ENCODE data around the gene NR2E1. TPM values are rescaled to one million over a fixed set of nuclear protein-coding genes. Genes with fewer than 3 reads are reported as not detected.

Gene NR2E1
- total RNA-seq, 1 experiment from 2014 or later: 0.03 TPM

DNA sequence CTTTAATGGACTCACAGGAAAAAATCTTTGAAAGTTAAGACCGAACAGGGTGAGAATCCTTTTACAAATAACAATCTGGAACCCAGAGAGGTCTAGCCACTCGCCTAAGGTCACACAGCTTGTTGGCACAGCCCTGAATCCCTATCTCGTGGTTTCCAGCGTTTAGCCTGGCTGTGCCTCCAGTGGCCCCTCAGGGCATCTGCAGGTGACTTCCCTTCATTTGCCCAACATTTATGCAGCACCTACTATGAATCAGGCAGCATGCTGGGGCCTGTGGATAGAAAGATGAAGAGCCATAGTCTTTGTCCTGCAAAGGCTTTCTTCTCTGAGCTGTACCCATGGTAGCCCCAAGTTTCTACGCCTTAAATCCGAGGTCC is 2.6 kb upstream of the NR2E1 start:
- Histone ChIP-seq H3K36me3 (no peaks in the 10 kb centered on the region), H3K9me3 (replicated peaks) (no peaks in the 10 kb centered on the region), H3K27ac (no peak overlapping the region), H3K4me3 (no peak overlapping the region), H3K27me3 (replicated peaks) (peaks cover 59% of the 10 kb centered on the region), H3K4me1 (replicated peaks) (peaks cover 21% of the 10 kb centered on the region)
- DNase-seq (ENCODE audit: low read depth in 1 of 2, low spot score in 2 of 2): no peak

DNA sequence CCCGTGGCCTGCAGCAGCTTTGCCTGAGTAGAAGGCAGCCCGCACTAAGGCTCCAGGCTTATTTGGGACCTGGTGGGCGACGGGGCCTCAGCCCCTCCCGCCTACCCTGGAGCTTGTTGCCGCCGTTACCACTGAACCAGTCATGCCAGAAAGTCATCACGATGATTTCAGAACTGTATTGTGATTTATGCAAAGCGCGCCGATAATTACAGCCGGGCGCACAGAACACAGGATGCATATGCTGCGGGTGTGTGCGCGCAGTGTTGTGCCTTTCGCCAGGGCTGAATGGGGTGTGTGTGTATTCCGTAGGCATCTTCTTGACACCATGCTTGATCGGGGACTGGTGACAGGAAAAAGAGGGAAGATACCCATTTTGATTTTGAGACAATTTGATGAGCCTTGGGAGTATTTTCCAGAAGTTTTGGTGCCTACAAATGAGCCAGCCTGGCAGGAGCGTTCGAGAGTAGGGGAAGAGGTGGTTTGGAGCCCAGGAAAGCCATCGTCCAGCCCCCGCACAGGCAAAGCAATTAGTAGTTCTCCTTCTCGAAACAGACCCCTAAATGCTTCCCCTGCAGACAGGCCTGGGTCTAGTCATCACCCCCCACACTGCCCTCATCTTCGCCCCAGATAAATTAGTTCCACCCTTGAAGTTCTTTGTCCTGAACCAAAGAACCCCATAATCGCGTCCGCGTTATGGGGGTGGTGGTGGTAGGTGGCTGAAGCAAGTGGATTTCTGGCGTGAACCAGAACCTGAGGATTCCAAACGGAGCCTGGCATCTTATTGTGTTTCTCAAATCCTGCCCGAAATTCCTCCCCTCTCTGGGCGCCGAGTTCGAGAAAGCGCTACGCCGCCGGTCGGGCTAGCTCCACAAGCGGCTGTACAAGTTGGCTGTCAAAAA is 1.9 kb upstream of the NR2E1 start:
- Histone ChIP-seq H3K4me1 (replicated peaks) (peaks cover 21% of the 10 kb centered on the region), H3K4me3 (no peak overlapping the region), H3K36me3 (no peaks in the 10 kb centered on the region), H3K9me3 (replicated peaks) (no peaks in the 10 kb centered on the region), H3K27ac (no peak overlapping the region), H3K27me3 (replicated peaks) (peaks cover 54% of the 10 kb centered on the region)
- no peak for DNase-seq (ENCODE audit: low read depth in 1 of 2, low spot score in 2 of 2)

DNA sequence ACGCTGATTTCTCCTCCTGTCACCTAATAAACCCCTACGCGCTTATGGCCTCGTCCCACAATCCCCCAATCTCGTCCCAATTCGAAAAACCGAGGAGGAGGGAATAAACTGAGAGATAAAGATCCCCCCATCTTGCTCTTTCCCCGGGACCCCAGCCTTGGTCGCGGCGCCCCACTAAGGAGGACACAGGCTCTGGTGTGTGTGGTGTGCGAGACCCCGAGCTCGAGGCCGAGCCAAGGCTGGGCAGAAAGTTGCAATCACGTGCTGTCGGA is 1.3 kb upstream of the NR2E1 start:
- Histone ChIP-seq H3K27ac (no peak overlapping the region), H3K36me3 (no peaks in the 10 kb centered on the region), H3K4me1 (replicated peaks) (peaks cover 21% of the 10 kb centered on the region), H3K9me3 (replicated peaks) (no peaks in the 10 kb centered on the region), H3K27me3 (replicated peaks) (peaks cover 49% of the 10 kb centered on the region), H3K4me3 (no peak overlapping the region)
- no peak for DNase-seq (ENCODE audit: low read depth in 1 of 2, low spot score in 2 of 2)

DNA sequence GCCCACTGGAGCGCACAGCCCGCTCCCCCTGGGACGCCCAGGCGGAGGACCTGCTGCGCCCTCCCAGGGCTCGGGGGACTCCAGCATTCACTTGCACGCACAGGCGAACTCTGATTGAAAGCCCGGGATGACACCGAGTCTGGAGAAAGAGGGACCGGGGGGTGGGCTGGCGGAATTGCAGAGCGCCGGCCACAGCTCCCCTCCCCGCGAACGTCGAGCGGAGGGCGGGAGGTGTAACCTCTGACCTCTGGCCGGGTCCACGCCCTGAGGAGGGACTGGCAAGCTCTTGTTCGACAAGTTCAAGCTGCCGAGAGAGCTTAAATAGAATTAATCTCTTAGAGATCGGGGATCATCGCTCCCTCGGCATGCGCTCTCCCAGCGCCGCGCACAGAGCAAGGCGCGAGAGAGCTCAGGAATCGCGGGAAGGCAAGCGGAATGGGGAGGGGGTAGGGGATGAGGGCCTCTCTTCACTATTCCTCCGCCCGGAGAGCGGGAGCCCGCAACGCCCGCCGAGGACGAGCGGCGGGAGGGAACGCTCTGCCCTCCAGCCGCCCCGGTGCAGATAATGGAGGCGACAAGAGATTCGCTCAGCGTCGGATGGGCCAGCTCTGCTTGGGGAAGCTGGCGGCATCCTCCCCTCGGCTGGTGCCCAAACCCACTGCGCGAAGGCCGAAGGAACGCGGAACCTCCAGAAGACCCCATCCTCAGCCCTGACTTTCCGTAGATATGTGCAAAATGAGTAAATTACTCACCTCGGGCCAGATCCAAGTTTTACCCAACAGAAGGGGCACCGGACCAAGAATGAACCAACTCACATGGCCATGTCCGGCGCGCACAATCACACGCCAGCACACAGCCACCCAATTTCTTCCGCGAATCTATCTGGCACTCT is 761 bp upstream of the NR2E1 start:
- Histone ChIP-seq H3K4me1 (replicated peaks) (peaks cover 21% of the 10 kb centered on the region), H3K4me3 (peak overlapping the region; percentile 31), H3K27ac (no peak overlapping the region), H3K27me3 (replicated peaks) (peaks cover 49% of the 10 kb centered on the region), H3K9me3 (replicated peaks) (no peaks in the 10 kb centered on the region), H3K36me3 (no peaks in the 10 kb centered on the region)
- DNase-seq (ENCODE audit: low read depth in 1 of 2, low spot score in 2 of 2): peak in 1 of 2 experiments; percentile 20

DNA sequence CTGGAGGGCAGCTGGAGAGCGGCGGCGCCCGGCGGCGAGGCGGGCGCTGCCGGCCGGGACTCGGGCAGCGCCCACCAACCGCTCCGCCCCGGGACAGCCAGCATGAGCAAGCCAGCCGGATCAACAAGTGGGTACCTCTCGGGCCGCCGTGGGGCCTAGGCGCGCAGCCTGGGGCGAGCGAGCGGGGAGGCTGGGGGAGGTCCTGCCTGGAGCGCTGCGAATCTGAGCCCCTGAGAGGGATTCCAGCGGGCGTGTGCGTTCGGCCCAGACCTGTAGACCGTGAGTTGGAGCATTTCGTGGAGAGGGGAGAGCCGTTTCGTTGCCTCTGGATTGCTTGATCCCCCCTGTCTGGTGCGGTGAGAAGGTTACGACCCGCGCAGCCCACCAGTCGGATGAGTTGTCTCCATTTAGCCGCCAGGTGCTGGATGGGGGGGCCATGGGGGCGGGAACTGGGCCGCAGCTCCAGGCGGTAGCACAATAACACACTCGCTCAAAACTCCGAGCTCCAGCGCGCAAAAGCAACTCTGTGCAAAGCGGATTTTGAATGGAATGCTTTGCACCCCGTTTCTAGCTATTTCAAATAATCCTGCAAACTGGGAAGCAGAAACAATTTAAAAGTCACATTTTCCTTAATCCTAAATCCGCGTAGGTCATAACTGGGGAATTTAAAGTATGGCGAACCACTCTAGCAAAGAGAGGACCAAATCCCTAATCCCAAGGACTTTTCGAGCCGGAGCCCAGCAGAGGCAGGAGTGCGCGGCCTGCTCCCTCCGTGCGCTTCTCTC is 1.0 kb downstream of the NR2E1 start:
- no peak for DNase-seq (ENCODE audit: low read depth in 1 of 2, low spot score in 2 of 2)
- Histone ChIP-seq H3K27me3 (replicated peaks) (peaks cover 37% of the 10 kb centered on the region), H3K36me3 (no peaks in the 10 kb centered on the region), H3K9me3 (replicated peaks) (no peaks in the 10 kb centered on the region), H3K4me1 (replicated peaks) (peaks cover 21% of the 10 kb centered on the region), H3K4me3 (no peak overlapping the region), H3K27ac (no peak overlapping the region)

DNA sequence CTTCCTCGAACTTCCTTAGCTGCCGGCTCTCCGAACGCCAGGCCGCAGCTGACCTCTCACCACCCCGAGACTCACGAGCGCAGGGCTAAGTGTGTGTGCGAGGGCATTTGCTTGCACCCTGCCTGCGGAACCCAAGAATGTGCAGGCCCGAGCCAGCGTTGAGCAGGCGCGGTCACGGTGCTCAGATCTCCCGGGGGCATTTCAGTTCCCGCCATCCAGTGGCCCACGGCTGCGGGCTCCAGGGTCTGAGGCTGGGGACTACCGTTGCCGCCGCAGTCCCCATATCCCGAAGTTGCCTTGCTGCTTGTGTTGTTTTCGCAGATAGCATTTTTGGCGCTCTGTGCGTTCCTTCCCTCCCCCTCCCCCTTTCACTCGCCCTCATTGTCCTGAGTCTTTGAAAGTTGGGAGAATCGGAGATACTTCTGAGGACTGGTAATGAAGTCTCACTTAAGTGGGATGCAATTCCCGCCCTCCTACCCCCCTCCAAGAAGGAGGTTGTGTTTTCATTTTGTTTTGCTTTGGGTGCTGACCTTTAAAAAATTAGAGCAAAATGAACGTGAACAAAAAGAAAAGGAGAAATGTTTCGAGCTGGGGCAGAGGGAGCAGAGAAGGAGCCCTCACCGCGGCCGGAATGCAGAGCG is 1.7 kb downstream of the NR2E1 start:
- Histone ChIP-seq H3K27me3 (replicated peaks) (peaks cover 36% of the 10 kb centered on the region), H3K27ac (no peak overlapping the region), H3K36me3 (no peaks in the 10 kb centered on the region), H3K4me3 (no peak overlapping the region), H3K4me1 (replicated peaks) (peaks cover 21% of the 10 kb centered on the region), H3K9me3 (replicated peaks) (no peaks in the 10 kb centered on the region)
- no peak for DNase-seq (ENCODE audit: low read depth in 1 of 2, low spot score in 2 of 2)

DNA sequence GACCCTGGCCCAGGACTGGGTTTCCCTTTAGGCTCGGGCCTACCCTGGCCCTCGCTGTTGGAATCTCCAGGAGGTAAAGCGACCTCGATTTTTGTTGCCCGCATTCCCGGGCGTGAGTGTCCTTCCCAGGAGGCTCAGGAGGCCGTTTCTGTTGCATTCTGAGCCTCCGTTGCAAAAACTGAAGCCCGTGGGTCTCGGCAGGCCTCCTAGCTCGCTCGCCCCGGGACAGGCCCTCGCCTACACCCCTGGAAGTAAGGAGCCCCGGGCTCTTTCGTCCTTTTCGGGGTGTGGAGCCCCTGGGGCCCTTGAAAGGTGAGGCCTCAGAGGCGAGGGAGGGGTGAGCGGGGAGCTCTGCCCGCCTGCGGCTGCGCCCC is 2.3 kb downstream of the NR2E1 start:
- Histone ChIP-seq H3K9me3 (replicated peaks) (no peaks in the 10 kb centered on the region), H3K27me3 (replicated peaks) (peaks cover 31% of the 10 kb centered on the region), H3K4me1 (replicated peaks) (peaks cover 21% of the 10 kb centered on the region), H3K27ac (no peak overlapping the region), H3K36me3 (no peaks in the 10 kb centered on the region), H3K4me3 (no peak overlapping the region)
- no peak for DNase-seq (ENCODE audit: low read depth in 1 of 2, low spot score in 2 of 2)

DNA sequence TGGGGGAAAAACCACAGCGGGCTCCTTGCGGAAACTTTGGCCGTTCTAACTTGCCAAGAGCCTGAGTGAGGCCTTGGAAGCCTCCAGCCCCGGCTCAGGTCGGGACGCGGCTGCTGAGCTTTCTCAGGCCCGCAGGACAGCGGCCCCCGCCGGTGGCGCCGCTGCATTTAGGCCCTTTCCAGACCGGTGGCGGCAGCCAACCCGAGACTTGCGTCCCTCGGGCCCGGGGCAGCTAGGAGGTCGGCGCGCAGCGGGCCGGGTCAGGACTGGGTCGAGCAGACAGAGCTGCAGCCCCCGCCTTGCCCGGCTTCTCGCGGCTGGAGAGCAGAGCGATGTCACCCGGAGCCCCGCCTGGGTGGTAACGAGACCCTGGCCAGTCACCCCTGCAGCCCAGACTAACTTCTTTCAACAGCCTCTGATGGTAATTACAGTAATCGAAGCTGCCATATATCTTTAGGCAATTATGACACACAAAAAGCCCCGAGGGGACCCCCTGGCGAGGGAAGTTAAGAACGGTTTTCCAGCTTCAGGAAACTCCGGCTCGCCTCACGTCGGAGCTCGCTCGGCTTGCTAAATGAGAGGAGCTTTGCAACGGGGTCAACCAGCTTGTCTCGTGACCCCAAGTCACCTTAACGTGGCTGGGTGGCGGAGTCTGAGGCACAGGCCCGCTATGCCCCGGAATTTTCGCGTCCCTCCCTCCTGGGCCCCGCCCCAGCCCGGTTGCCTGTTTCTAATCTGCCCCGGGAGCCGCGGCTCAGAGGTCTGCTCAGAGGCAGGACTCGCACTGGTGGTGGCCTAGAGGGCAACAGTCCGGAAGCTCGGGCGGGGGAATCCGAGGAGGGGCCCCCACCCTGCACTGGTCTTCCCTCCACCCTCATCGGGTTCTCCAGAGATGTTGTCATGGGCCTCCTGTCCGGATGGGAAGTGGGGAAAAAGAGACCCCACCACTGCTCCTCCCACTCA is 3.0 kb downstream of the NR2E1 start:
- no peaks in the 10 kb centered on the region for H3K36me3 ChIP-seq
- DNase-seq (ENCODE audit: low read depth in 1 of 2, low spot score in 2 of 2): peak in 1 of 2 experiments; percentile 41
- H3K4me1 ChIP-seq (replicated peaks): peaks cover 21% of the 10 kb centered on the region
- H3K27ac ChIP-seq: no peak overlapping the region
- no peaks in the 10 kb centered on the region for H3K9me3 ChIP-seq (replicated peaks)
- peaks cover 28% of the 10 kb centered on the region for H3K27me3 ChIP-seq (replicated peaks)
- H3K4me3 ChIP-seq: no peak overlapping the region

DNA sequence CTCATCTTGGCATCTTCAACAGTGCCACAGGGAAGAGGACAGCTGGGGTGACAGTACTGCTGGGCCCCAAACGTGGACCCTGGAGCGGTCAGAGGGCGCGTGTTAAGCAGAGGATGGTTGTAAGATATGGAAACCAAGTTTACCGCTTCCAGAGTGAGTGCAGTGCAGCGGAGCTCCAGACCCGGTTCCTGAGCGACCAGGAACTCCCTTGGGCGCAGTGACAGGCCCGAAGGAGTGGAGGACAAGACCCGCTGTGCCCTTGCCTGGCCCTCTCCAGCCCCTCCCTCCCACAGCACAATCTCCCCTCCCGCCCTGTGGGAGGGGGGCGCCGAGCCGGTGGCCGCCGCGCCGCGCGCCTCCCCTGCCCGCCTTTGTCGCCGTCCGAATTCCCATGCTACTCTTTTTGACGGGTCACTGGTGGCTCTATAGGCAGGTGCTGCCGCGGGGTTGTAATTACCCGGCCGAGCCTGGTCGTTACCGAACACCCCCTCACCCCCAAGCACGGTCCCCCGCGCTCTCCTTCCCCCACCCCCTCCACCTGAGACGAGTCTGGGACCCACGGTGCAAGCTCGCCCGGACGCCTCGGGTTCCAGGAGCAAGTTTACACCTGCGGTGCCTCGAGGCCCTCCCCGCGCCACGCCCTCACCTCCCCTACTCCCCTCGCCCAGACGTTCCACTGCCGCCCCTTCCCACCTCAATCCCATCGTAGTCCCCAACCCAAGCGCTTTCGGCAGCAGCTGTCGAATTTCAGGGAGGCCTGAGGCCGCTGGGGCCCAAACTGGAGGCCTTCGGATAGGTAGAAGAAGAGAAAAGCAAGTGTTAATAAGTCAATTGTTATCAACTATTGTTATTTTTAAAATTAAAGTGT is 3.9 kb downstream of the NR2E1 start:
- H3K27me3 ChIP-seq (replicated peaks): peaks cover 20% of the 10 kb centered on the region
- no peaks in the 10 kb centered on the region for H3K36me3 ChIP-seq
- H3K27ac ChIP-seq: no peak overlapping the region
- peaks cover 20% of the 10 kb centered on the region for H3K4me1 ChIP-seq (replicated peaks)
- no peaks in the 10 kb centered on the region for H3K9me3 ChIP-seq (replicated peaks)
- peak in 1 of 2 experiments; percentile 40 for DNase-seq (ENCODE audit: low read depth in 1 of 2, low spot score in 2 of 2)
- no peak overlapping the region for H3K4me3 ChIP-seq

DNA sequence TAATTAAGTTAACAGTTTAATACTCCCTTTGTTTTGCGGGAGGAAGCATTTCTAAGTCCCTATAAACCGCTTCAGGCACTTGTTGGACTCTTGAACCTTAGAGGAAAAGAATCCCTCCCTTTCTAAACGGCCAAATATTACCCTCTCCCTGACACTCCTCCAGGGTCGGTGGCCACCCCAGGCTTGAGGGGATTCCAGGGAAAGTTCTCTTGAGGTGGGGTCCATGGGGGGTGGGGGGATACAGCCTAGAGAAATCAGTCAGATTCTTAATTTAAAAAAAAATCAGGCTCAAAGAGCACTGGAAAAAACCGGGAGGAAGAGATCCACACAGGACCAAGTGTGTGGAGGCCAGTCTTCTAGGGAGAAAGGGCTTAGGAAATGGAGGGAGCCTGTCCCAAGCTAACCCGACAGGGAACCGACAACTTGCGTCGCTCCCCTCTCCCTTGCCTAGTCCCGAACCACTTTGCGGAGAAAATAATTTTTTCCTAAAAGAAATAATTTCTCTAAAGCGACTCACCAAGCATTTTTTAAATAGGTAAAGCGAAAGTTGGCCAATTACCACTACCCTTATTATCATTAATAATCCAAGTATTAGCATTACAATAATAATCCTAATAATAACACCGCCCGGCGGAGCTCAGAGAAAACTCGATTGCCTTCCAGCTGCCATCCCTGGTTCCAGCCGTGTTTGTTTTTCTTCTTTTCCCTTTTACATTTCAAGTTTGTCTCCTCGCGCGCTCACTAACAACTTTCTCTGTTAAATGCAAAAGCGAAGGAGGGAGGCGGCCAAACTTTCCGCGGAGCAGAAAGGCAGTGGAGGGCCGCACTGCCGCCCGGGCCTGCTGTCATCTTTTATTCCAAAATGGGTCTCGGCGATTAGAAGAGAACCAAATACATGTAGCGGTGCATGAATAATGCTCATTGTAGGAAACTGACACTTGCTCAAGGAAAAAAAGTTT is 4.8 kb downstream of the NR2E1 start:
- Histone ChIP-seq H3K27me3 (replicated peaks) (peaks cover 11% of the 10 kb centered on the region), H3K27ac (no peak overlapping the region), H3K4me1 (replicated peaks) (peaks cover 11% of the 10 kb centered on the region), H3K36me3 (no peaks in the 10 kb centered on the region), H3K9me3 (replicated peaks) (no peaks in the 10 kb centered on the region), H3K4me3 (no peak overlapping the region)
- no peak for DNase-seq (ENCODE audit: low read depth in 1 of 2, low spot score in 2 of 2)

DNA sequence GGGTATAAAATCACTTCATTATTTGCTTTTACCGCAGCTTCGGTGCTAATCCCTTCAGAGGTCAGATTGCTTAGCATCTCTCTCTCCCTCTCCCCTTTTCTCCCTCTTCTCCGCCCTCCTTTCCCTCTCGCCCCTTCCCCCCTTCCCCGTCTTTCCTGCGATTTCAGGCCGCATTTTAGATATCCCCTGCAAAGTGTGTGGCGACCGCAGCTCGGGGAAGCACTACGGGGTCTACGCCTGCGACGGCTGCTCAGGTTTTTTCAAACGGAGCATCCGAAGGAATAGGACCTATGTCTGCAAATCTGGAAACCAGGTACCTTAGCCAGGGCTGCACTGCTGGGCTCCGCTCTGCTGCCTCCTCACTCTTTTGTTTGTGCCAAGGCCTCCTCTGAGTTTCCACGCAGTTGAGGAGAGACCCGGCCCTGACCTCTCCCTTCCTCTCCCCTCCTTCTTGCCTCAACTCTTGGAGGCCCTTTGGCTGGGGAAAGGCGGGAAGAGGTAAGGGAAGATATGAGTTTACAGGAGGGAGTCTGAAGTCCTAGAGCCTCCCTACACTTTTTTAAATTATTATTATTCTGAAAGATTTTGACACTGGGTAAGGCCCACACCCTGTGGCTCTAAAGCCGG is 5.6 kb downstream of the NR2E1 start:
- Histone ChIP-seq H3K4me1 (replicated peaks) (peaks cover 3% of the 10 kb centered on the region; the same call in 1 of the 2 replicates), H3K9me3 (replicated peaks) (no peaks in the 10 kb centered on the region), H3K36me3 (no peaks in the 10 kb centered on the region), H3K27ac (no peak overlapping the region), H3K27me3 (replicated peaks) (peaks cover 3% of the 10 kb centered on the region), H3K4me3 (no peak overlapping the region)
- no peak for DNase-seq (ENCODE audit: low read depth in 1 of 2, low spot score in 2 of 2)
